ENCODE results near the gene DCTN5.

Gene DCTN5

DNA sequence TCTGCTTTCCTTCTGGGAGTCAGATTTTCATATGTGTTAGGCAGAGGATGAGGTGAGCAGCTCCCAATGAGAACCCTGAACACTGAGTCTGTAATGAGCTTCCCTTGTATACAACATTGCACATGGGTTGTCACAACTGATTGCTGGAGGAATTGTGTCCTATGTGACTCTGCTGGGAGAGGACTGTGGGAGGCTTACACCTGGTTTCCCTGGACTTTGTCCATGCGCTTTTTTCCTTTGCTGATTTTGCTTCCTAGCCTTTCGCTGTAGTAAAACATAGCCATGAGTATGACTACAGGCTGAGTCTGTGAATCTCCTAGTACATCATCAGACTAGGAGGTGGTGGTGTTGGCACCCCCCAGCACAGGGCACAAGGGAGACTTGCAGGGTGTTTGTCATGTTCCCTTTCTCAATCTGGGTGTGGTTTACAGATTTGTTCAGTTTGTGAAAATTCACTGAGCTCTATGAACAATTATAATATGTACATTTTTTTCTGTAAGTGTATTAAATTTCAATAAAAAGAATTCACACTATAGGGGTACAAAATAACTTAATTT, 35.7 kb downstream of the DCTN5 start:
- H4K91ac ChIP-seq (ENCODE audit: low read length), result no peak overlapping the region
- H3K4ac ChIP-seq (ENCODE audit: low read depth in 1 of 2, low read length in 2 of 2), result no peak overlapping the region
- H2BK15ac ChIP-seq (ENCODE audit: low read depth, poor library complexity, severe bottlenecking), result no peak overlapping the region
- no peak overlapping the region for H2BK120ac ChIP-seq (ENCODE audit: low read depth, low read length)
- DNase-seq, result no peak
- H3K27me3 ChIP-seq (ENCODE audit: control insufficient read depth in 1 of 2, insufficient read depth in 1 of 2, low read length in 2 of 2), result no peaks in the 10 kb centered on the region
- H2BK12ac ChIP-seq (ENCODE audit: low read length in 2 of 2), result no peak overlapping the region
- no peak overlapping the region for H4K8ac ChIP-seq (ENCODE audit: low read length)
- H2AFZ ChIP-seq (ENCODE audit: low read depth, low read length), result no peak overlapping the region
- no peak overlapping the region for H2AK5ac ChIP-seq (ENCODE audit: low read length, severe bottlenecking)
- peaks cover 31 to 51% of the 10 kb centered on the region in 2 experiments for H3K36me3 ChIP-seq (ENCODE audit: control insufficient read depth in 1 of 2, insufficient read depth in 2 of 2, low read depth in 1 of 2, low read length in 2 of 2)
- H3K4me3 ChIP-seq (ENCODE audit: insufficient read depth in 1 of 2, low read depth in 1 of 2, low read length in 2 of 2), result peak overlapping the region in 1 of 2 experiments; percentile 30
- H3K18ac ChIP-seq (ENCODE audit: low read depth in 1 of 2, low read length in 2 of 2), result no peak overlapping the region
- no peaks in the 10 kb centered on the region for H3K9me3 ChIP-seq (ENCODE audit: control insufficient read depth, low read length)
- H3K4me1 ChIP-seq (ENCODE audit: control insufficient read depth, insufficient read depth, low read depth, low read length), result peaks cover 21% of the 10 kb centered on the region
- 97% methylated on average over 2 of the region's 2 CpGs for whole genome bisulfite sequencing
- H3K9ac ChIP-seq (ENCODE audit: low read length), result peak overlapping the region; percentile 51
- H3K23ac ChIP-seq (ENCODE audit: low read length in 2 of 2), result no peak overlapping the region
- H2BK5ac ChIP-seq (ENCODE audit: low read depth, low read length, poor library complexity, severe bottlenecking), result no peak overlapping the region
- no peak overlapping the region for H3K4me2 ChIP-seq (ENCODE audit: low read length, poor library complexity, severe bottlenecking)
- no peak overlapping the region for H3K14ac ChIP-seq (ENCODE audit: low read length in 2 of 2)
- peaks cover 36% of the 10 kb centered on the region for H3K79me1 ChIP-seq (replicated peaks; ENCODE audit: low read length, poor library complexity, severe bottlenecking)
- H3K27ac ChIP-seq (ENCODE audit: low read length, poor library complexity, severe bottlenecking), result no peak overlapping the region

DNA sequence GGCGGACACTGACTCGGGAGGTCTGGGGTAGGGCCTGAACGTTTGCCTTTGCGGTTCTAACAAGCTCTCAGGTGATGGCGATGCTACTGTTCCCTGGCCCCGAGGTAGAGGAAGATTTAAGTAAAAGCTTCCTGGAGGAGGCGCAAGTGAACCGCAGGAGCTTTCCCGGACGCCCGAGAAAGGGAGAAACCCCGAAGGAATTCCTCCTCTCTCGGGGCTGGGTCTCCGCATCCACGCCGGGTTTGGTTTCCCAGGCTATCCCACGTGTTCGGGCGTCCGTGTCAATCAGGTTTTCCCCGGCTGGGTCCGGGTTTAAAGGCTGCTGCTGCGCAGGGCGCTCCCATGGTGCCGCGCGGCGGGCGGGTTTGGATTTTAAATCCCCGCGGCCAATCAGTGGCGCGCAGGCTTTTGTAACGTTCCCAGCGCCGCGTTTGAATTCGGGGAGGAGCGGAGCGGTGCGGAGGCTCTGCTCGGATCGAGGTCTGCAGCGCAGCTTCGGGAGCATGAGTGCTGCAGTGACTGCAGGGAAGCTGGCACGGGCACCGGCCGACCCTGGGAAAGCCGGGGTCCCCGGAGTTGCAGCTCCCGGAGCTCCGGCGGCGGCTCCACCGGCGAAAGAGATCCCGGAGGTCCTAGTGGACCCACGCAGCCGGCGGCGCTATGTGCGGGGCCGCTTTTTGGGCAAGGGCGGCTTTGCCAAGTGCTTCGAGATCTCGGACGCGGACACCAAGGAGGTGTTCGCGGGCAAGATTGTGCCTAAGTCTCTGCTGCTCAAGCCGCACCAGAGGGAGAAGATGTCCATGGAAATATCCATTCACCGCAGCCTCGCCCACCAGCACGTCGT, 37.4 kb downstream of the DCTN5 start, which contains the start of gene PLK1:
PLK1 (plus strand) TSS at position 460 of the 844 bp plus-strand sequence; CDS start at position 504, 44 bp downstream.
- Histone ChIP-seq H2BK5ac (ENCODE audit: low read depth, low read length, poor library complexity, severe bottlenecking) (peak within 1 kb of the TSS; percentile 21), H3K23ac (ENCODE audit: low read length in 2 of 2) (peak within 1 kb of the TSS in 1 of 2 experiments; percentile 70), H3K4ac (ENCODE audit: low read depth in 1 of 2, low read length in 2 of 2) (peak within 1 kb of the TSS; percentile 35 to 42), H3K27ac (ENCODE audit: low read length, poor library complexity, severe bottlenecking) (peak within 1 kb of the TSS; percentile 37), H4K8ac (ENCODE audit: low read length) (no peak within 1 kb of the TSS), H2AFZ (ENCODE audit: low read depth, low read length) (no peak within 1 kb of the TSS), H2BK15ac (ENCODE audit: low read depth, poor library complexity, severe bottlenecking) (no peak within 1 kb of the TSS), H3K4me2 (ENCODE audit: low read length, poor library complexity, severe bottlenecking) (peak within 1 kb of the TSS; percentile 99), H2BK120ac (ENCODE audit: low read depth, low read length) (no peak within 1 kb of the TSS), H4K91ac (ENCODE audit: low read length) (no peak within 1 kb of the TSS), H2AK5ac (ENCODE audit: low read length, severe bottlenecking) (peak within 1 kb of the TSS; percentile 16), H3K4me1 (ENCODE audit: control insufficient read depth, insufficient read depth, low read depth, low read length) (peaks cover 27% of the 10 kb centered on the region), H3K79me1 (replicated peaks; ENCODE audit: low read length, poor library complexity, severe bottlenecking) (peaks cover 37% of the 10 kb centered on the region), H3K18ac (ENCODE audit: low read depth in 1 of 2, low read length in 2 of 2) (peak within 1 kb of the TSS in 1 of 2 experiments; percentile 54), H3K14ac (ENCODE audit: low read length in 2 of 2) (peak within 1 kb of the TSS in 1 of 2 experiments; percentile 87), H2BK12ac (ENCODE audit: low read length in 2 of 2) (no peak within 1 kb of the TSS), H3K9me3 (ENCODE audit: control insufficient read depth, low read length) (no peaks in the 10 kb centered on the region), H3K27me3 (ENCODE audit: control insufficient read depth in 1 of 2, insufficient read depth in 1 of 2, low read length in 2 of 2) (no peaks in the 10 kb centered on the region), H3K9ac (ENCODE audit: low read length) (peak within 1 kb of the TSS; percentile 91), H3K4me3 (ENCODE audit: insufficient read depth in 1 of 2, low read depth in 1 of 2, low read length in 2 of 2) (peak within 1 kb of the TSS; percentile 66 to 79), H3K36me3 (ENCODE audit: control insufficient read depth in 1 of 2, insufficient read depth in 2 of 2, low read depth in 1 of 2, low read length in 2 of 2) (peaks cover 34 to 51% of the 10 kb centered on the region in 2 experiments)
- 2% methylated on average over 75 of the region's 75 CpGs for WGBS
- peak; percentile 85 for DNase-seq

DNA sequence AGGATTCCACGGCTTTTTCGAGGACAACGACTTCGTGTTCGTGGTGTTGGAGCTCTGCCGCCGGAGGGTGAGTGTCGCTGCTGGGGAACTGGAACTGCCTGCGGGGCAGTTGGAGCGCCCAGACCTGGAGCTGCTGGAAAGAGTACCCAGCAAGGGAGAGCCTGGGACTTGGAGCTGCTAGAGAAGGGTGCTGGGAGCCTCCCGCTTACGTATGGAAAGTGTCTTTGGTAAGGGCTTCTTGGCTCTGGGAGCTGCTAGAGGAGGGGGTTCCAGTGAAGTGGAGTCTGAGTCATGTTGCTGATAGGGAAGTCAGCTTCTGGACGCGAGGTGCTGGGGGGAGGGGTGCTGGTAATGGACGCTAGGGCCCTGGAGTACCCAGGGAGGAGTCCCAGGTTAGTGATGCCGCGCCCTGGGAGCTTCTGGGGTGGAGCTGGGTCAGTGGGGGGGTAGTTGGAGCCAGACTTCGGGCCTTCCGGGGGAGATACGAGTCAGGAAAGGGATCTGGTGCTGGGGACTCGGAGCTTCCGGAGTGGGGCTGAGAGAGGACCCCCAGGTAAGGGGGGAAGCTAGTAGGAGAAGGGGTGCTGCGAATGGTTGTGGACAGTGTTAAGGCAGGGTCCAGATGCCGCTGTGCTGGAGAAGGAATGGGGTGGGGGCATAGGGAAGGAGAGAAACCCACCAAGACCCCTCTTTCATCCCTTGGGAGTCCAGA, 38.2 kb downstream of the DCTN5 start:
- H3K4me2 ChIP-seq (ENCODE audit: low read length, poor library complexity, severe bottlenecking), result peak overlapping the region; percentile 99
- H3K4ac ChIP-seq (ENCODE audit: low read depth in 1 of 2, low read length in 2 of 2), result peak overlapping the region; percentile 35 to 42
- no peak overlapping the region for H4K8ac ChIP-seq (ENCODE audit: low read length)
- H3K9ac ChIP-seq (ENCODE audit: low read length), result peak overlapping the region; percentile 91
- no peaks in the 10 kb centered on the region for H3K9me3 ChIP-seq (ENCODE audit: control insufficient read depth, low read length)
- H3K4me1 ChIP-seq (ENCODE audit: control insufficient read depth, insufficient read depth, low read depth, low read length), result peaks cover 27% of the 10 kb centered on the region
- H2BK5ac ChIP-seq (ENCODE audit: low read depth, low read length, poor library complexity, severe bottlenecking), result no peak overlapping the region
- no peak overlapping the region for H4K91ac ChIP-seq (ENCODE audit: low read length)
- H3K4me3 ChIP-seq (ENCODE audit: insufficient read depth in 1 of 2, low read depth in 1 of 2, low read length in 2 of 2), result peak overlapping the region; percentile 66 to 79
- peaks cover 38 to 51% of the 10 kb centered on the region in 2 experiments for H3K36me3 ChIP-seq (ENCODE audit: control insufficient read depth in 1 of 2, insufficient read depth in 2 of 2, low read depth in 1 of 2, low read length in 2 of 2)
- no peak overlapping the region for H2BK15ac ChIP-seq (ENCODE audit: low read depth, poor library complexity, severe bottlenecking)
- H2BK12ac ChIP-seq (ENCODE audit: low read length in 2 of 2), result no peak overlapping the region
- peak overlapping the region in 1 of 2 experiments; percentile 87 for H3K14ac ChIP-seq (ENCODE audit: low read length in 2 of 2)
- no peaks in the 10 kb centered on the region for H3K27me3 ChIP-seq (ENCODE audit: control insufficient read depth in 1 of 2, insufficient read depth in 1 of 2, low read length in 2 of 2)
- peak overlapping the region in 1 of 2 experiments; percentile 54 for H3K18ac ChIP-seq (ENCODE audit: low read depth in 1 of 2, low read length in 2 of 2)
- H2AFZ ChIP-seq (ENCODE audit: low read depth, low read length), result no peak overlapping the region
- no peak overlapping the region for H2AK5ac ChIP-seq (ENCODE audit: low read length, severe bottlenecking)
- H3K23ac ChIP-seq (ENCODE audit: low read length in 2 of 2), result peak overlapping the region in 1 of 2 experiments; percentile 70
- under 1% methylated on average over 21 of the region's 24 CpGs for WGBS
- H2BK120ac ChIP-seq (ENCODE audit: low read depth, low read length), result no peak overlapping the region
- H3K79me1 ChIP-seq (replicated peaks; ENCODE audit: low read length, poor library complexity, severe bottlenecking), result peaks cover 35% of the 10 kb centered on the region
- H3K27ac ChIP-seq (ENCODE audit: low read length, poor library complexity, severe bottlenecking), result no peak overlapping the region
- DNase-seq, result peak; percentile 74

Measured in mesenchymal stem cell (in vitro differentiated cells and primary cell).